Measurements from ENCODE around the gene TEX261. TPM values are rescaled to one million over a fixed set of nuclear protein-coding genes. Genes with fewer than 3 reads are reported as not detected.

Gene TEX261
- total and polyA plus RNA-seq, 2 experiments from 2014 or later: 5.7 to 17.5 TPM

- no peaks in the 10 kb centered on the region for H3K9me2 ChIP-seq (ENCODE audit: insufficient read depth)
- no peak overlapping the region for H3K27ac Mint-ChIP-seq
- ATAC-seq: no peak
- no peak overlapping the region for H3K27ac ChIP-seq (ENCODE audit: low read depth)
- TF ChIP-seq ZNF114 (CRISPR knock-in tag; IDR thresholded peaks at IDR 0.05) (no peak), STAT1 (IDR thresholded peaks at IDR 0.05; ENCODE audit: unreplicated experiment) (no peak), CTCF (conservative IDR thresholded peaks at IDR 0.05; ENCODE audit: low read depth in 2 of 2) (no peak), EZH2 (IDR thresholded peaks at IDR 0.05; ENCODE audit: low read depth, unreplicated experiment) (no peak), NANOG (IDR thresholded peaks at IDR 0.05; ENCODE audit: borderline replicate concordance) (no peak), JUNB (IDR thresholded peaks at IDR 0.05; ENCODE audit: unreplicated experiment) (no peak), ETS1 (IDR thresholded peaks at IDR 0.05) (no peak), CREB1 (CRISPR knock-in tag; IDR thresholded peaks at IDR 0.05; ENCODE audit: low read depth) (no peak), POLR2AphosphoS5 (IDR thresholded peaks at IDR 0.05; ENCODE audit: low read depth) (no peak), REST (IDR thresholded peaks at IDR 0.05; ENCODE audit: unreplicated experiment) (no peak), ZNF331 (CRISPR knock-in tag; IDR thresholded peaks at IDR 0.05; ENCODE audit: low read depth) (no peak), EZH2phosphoT487 (IDR thresholded peaks at IDR 0.05; ENCODE audit: unreplicated experiment) (no peak), ZNF462 (CRISPR knock-in tag; IDR thresholded peaks at IDR 0.05) (no peak)
- no peaks in the 10 kb centered on the region for H3K27me3 ChIP-seq (ENCODE audit: insufficient read depth)
- H3K9me3 Mint-ChIP-seq: no peaks in the 10 kb centered on the region; the same call in 2 of the 3 replicates
- no peak overlapping the region for H3K4me3 ChIP-seq
- H3K4me3 Mint-ChIP-seq: no peak overlapping the region
- H3K4me2 ChIP-seq: no peak overlapping the region
- H2AFZ ChIP-seq: no peak overlapping the region
- H3K27me3 Mint-ChIP-seq (ENCODE audit: insufficient read depth, low read depth, poor library complexity): peaks cover 9% of the 10 kb centered on the region
- peaks cover 18% of the 10 kb centered on the region for H4K20me1 ChIP-seq (replicated peaks; ENCODE audit: insufficient read depth)
- H3K36me3 ChIP-seq (ENCODE audit: insufficient read depth): no peaks in the 10 kb centered on the region
- DNase-seq (ENCODE audit: low spot score): no peak
- peaks cover 16% of the 10 kb centered on the region for H3K4me1 Mint-ChIP-seq
- peaks cover 5% of the 10 kb centered on the region for H3K4me1 ChIP-seq (ENCODE audit: insufficient read depth)
- no peaks in the 10 kb centered on the region for H3F3A ChIP-seq (replicated peaks; ENCODE audit: low read depth)
- H3K79me2 ChIP-seq (replicated peaks; ENCODE audit: insufficient read depth): peaks cover 17% of the 10 kb centered on the region
- H3K36me3 Mint-ChIP-seq (ENCODE audit: low read depth): peaks cover 20% of the 10 kb centered on the region
Observed at GRCh38 chr2:70991142-70991541, 3.5 kb downstream of the TEX261 start.

Measured in GM23338 (cell line).